Measurements from ENCODE around the gene RHOV. TPM values are rescaled to one million over a fixed set of nuclear protein-coding genes. Genes with fewer than 3 reads are reported as not detected.

Gene RHOV
- total RNA-seq, 1 donor from 2014 or later, result 0.27 TPM

DNA sequence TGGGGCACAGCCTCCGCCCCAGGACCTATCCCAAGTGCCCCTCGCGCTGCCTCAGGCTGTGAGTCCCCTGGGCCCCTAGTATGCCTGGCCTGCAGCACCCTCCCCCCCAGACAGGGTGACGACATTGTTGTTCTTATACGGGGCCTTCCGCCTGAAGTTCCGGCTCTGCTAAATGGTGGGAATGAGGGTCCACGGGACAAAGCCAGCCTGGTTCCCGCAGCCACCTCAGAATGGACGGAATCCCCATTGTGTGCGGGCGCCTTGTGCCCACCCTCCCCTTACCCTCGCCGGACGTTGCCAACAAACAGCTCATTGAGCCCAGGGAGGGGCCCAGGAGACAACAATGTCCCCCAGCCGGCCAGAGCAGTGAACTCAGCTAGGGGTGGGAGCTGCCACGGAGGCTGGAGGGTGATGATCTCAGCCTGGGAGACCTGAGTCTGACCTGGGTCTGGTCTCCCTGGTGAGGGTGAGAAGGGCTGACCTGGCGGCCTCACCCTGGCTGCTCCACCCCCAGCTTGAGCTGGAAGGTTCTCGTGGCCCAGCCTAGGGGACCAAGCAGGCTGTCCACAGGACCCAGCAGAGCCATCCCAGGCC, 44.9 kb upstream of the RHOV start:
- CTCF ChIA-PET, result interaction anchor here (1.8 kb wide), 1 partner anchor 14 kb away, joined by 5 read pairs; no protein-coding TSS in a partner anchor
- Mint-ChIP-seq H3K27ac (no peak overlapping the region), H3K4me1 (no peaks in the 10 kb centered on the region), H3K27me3 (no peaks in the 10 kb centered on the region), H3K36me3 (ENCODE audit: low read depth) (no peaks in the 10 kb centered on the region), H3K4me3 (no peak overlapping the region), H3K9me3 (no peaks in the 10 kb centered on the region)
- POLR2A ChIA-PET, result no interaction called here
- TF ChIP-seq, protein P1, sequence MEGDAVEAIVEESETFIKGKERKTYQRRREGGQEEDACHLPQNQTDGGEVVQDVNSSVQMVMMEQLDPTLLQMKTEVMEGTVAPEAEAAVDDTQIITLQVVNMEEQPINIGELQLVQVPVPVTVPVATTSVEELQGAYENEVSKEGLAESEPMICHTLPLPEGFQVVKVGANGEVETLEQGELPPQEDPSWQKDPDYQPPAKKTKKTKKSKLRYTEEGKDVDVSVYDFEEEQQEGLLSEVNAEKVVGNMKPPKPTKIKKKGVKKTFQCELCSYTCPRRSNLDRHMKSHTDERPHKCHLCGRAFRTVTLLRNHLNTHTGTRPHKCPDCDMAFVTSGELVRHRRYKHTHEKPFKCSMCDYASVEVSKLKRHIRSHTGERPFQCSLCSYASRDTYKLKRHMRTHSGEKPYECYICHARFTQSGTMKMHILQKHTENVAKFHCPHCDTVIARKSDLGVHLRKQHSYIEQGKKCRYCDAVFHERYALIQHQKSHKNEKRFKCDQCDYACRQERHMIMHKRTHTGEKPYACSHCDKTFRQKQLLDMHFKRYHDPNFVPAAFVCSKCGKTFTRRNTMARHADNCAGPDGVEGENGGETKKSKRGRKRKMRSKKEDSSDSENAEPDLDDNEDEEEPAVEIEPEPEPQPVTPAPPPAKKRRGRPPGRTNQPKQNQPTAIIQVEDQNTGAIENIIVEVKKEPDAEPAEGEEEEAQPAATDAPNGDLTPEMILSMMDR (IDR thresholded peaks at IDR 0.05), result no peak
- DNase-seq (no peak), ATAC-seq (ENCODE audit: low read depth) (no peak)
- intact Hi-C loops (cut with micrococcal nuclease), result no loop called here

DNA sequence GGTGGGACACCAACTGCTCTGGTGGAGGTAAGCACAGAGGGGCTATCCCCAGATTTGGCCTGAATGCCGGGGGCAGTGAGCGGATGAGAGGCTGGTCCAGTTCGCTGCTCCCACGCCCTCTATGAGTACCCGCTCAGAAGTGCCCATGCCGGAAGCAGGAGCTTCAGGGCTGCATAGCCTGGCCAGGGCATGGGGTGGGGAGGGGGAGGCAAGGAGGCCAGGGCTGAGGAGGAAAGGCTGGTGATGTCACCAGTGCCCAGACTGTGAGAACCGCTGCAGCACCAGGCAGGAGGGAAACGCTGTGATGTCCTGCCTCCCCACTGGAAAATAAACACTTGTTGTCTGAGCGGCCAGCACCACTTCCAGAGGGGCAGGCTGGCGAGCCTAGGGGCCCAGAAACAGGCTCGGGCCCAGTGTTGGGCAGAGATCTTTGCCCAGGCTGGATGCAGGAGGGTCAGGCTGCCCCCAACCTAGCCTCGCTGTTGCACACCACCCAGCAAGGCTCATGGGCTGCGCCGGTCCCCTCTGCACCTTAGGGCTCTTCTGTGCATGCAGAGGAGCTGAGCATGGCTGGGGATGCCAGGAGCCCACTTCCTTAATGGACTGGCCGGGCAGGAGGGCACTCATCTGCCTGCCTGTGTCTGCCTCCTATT, 44.2 kb upstream of the RHOV start:
- intact Hi-C loops (cut with micrococcal nuclease), result no loop called here
- DNase-seq (no peak), ATAC-seq (ENCODE audit: low read depth) (no peak)
- no peak overlapping the region for H3K27ac Mint-ChIP-seq
- CTCF ChIA-PET, result no interaction called here
- POLR2A ChIA-PET, result interaction anchor here (0.8 kb wide), 1 partner anchor 10 kb away, joined by 5 read pairs; no protein-coding TSS in a partner anchor
- no peaks in the 10 kb centered on the region for H3K36me3 Mint-ChIP-seq (ENCODE audit: low read depth)
- H3K4me1 Mint-ChIP-seq, result no peaks in the 10 kb centered on the region
- H3K27me3 Mint-ChIP-seq, result no peaks in the 10 kb centered on the region
- no peak overlapping the region for H3K4me3 Mint-ChIP-seq
- no peaks in the 10 kb centered on the region for H3K9me3 Mint-ChIP-seq
- TF ChIP-seq, protein P1 (IDR thresholded peaks at IDR 0.05), result no peak

DNA sequence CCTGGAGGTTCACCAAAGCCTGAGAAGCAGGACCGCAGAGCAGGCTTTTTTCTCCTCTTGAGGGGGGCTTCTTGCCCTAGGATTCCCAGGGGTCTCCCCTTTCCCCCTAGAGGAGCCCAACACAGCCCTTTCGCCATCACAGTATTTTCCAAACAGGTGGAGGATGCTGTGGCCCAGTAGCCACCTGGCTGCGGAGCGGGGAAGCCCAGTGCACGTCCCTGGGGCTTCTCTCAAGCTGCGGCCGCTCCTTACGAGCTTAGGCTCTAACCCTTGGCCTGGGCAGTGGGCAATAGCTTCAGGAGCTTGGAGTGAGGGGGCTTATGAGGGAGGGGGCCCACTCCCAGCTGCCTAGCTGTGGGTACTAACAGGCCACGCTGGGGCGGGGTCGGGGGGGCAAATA, 43.6 kb upstream of the RHOV start:
- Mint-ChIP-seq H3K4me3 (no peak overlapping the region), H3K27me3 (no peaks in the 10 kb centered on the region), H3K4me1 (no peaks in the 10 kb centered on the region), H3K9me3 (no peaks in the 10 kb centered on the region), H3K36me3 (ENCODE audit: low read depth) (no peaks in the 10 kb centered on the region), H3K27ac (no peak overlapping the region)
- intact Hi-C loops (cut with micrococcal nuclease), result no loop called here
- TF ChIP-seq, protein P1 (IDR thresholded peaks at IDR 0.05), result no peak
- no peak for ATAC-seq (ENCODE audit: low read depth)
- DNase-seq, result no peak
- POLR2A ChIA-PET, result interaction anchor here (0.8 kb wide), 1 partner anchor 9 kb away, joined by 5 read pairs; no protein-coding TSS in a partner anchor
- CTCF ChIA-PET, result no interaction called here

DNA sequence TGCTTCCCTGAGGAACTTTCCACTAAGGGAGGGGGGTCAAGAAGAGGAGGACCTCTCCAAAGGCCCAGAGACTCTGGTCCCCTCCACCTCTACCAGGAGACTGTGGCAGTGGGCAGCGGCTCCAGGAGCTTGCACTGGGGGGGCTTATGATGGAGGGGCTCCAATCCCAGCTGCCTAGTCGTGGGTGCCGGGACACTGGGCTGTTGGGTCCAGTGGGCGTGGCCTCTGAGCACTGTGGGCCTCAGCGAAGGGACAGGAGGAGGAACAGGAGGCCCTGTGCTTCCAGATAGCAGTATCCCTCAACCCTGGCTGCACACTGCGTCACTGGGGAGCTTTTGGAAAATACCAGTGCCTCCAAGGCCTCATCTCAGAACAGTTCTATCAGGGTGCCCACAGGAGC, 41.6 kb upstream of the RHOV start:
- POLR2A ChIA-PET, result no interaction called here
- ATAC-seq (ENCODE audit: low read depth), result no peak
- H3K36me3 Mint-ChIP-seq (ENCODE audit: low read depth), result no peaks in the 10 kb centered on the region
- TF ChIP-seq, protein P1 (IDR thresholded peaks at IDR 0.05), result no peak
- H3K4me1 Mint-ChIP-seq, result peaks cover 4% of the 10 kb centered on the region
- no peak for DNase-seq
- intact Hi-C loops (cut with micrococcal nuclease), result no loop called here
- H3K27ac Mint-ChIP-seq, result no peak overlapping the region
- H3K27me3 Mint-ChIP-seq, result no peaks in the 10 kb centered on the region
- no peaks in the 10 kb centered on the region for H3K9me3 Mint-ChIP-seq
- H3K4me3 Mint-ChIP-seq, result no peak overlapping the region
- CTCF ChIA-PET, result no interaction called here

DNA sequence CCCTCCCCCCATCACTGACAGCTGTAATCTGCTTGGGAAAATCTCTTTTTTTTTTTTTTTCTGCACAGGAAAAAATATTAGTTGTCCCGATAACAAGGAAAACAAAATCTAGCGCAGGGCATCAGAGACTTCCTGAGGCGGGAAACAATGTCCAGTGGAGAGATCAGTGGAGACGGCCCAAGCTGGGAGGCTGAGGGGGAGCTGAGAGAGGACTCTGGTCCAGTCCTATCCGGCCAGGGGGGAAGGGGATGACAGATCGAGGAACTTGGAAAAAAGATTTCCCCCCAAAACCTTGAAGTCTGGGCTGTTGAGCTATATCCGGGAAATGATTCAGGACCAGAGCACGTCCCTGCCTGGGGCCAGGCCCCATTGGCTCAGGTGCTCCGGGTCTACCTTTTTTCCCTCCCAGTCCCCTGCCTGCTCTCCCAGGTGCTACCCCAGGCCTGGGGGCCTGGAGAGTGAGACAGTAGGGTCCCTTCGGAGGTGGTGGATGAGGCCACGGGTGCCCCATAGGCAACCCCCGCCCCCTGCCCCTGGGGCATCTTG, 41.2 kb upstream of the RHOV start:
- Mint-ChIP-seq H3K4me3 (no peak overlapping the region), H3K27ac (no peak overlapping the region), H3K36me3 (ENCODE audit: low read depth) (no peaks in the 10 kb centered on the region), H3K27me3 (no peaks in the 10 kb centered on the region), H3K4me1 (peaks cover 4% of the 10 kb centered on the region), H3K9me3 (no peaks in the 10 kb centered on the region)
- ChIA-PET CTCF (interaction anchor here (0.6 to 0.9 kb wide), 3 partner anchors 11 to 109 kb away, joined by 3 read pairs; no protein-coding TSS in a partner anchor), POLR2A (no interaction called here)
- TF ChIP-seq, protein P1 (IDR thresholded peaks at IDR 0.05), result no peak
- DNase-seq, result no peak
- intact Hi-C loops (cut with micrococcal nuclease), result no loop called here
- ATAC-seq (ENCODE audit: low read depth), result no peak

Data from activated B cell treated with CpG ODN at 0.5 μM for 24 hours (primary cell).